SK-N-MC (cell line): ENCODE results near the gene TGFBR3L.

ENCODE experiments used
- DNase-seq: peaks from one replicate; pipeline ENCODE4 v3.0.0-alpha.2; 2011; ENCODE audit warnings: low read depth, low spot score
- H3K27ac ChIP-seq: fragments of 200-600 bp; sonication (generic); 2 replicates; pipeline ENCODE4 v1.5.1; 2016; ENCODE audit warnings: mixed run types
- H3K36me3 ChIP-seq: fragments of 200-600 bp; sonication (generic); 2 replicates; pipeline ENCODE4 v1.6.1; 2017; ENCODE audit warnings: antibody characterized with exemption, low read length, mixed read lengths; ENCODE audit not compliant: insufficient read depth
- H3K4me3 ChIP-seq: fragments of 200-600 bp; sonication (generic); 2 replicates; pipeline ENCODE4 v1.5.1; 2016
- H3K9ac ChIP-seq: fragments of 200-600 bp; sonication (generic); 2 replicates; pipeline ENCODE4 v1.8.0; 2017; ENCODE audit warnings: mixed run types, mixed read lengths; ENCODE audit not compliant: insufficient read length
- H3K9me3 ChIP-seq: fragments of 200-600 bp; sonication (generic); 2 replicates; pipeline ENCODE4 v1.6.1; 2017; ENCODE audit warnings: low read depth, mild to moderate bottlenecking, antibody characterized with exemption, low read length, moderate library complexity, mixed read lengths
- EZH2 ChIP-seq: fragments of 200-600 bp; sonication (generic); IDR thresholded peaks from one replicate; pipeline ENCODE4 v1.6.1; 2017; ENCODE audit warnings: antibody characterized with exemption
- FOXP2 ChIP-seq: optimal IDR thresholded peaks from 2 replicates; pipeline ENCODE3; 2011; ENCODE audit warnings: mild to moderate bottlenecking, moderate library complexity; ENCODE audit not compliant: insufficient read depth; ENCODE audit errors: extremely low read length, control extremely low read depth
- POLR2AphosphoS5 ChIP-seq: IDR thresholded peaks from 2 replicates; pipeline ENCODE4 v1.6.1; 2012; ENCODE audit warnings: mild to moderate bottlenecking, low read depth, low read length, borderline replicate concordance

TGFBR3L gene

DNA sequence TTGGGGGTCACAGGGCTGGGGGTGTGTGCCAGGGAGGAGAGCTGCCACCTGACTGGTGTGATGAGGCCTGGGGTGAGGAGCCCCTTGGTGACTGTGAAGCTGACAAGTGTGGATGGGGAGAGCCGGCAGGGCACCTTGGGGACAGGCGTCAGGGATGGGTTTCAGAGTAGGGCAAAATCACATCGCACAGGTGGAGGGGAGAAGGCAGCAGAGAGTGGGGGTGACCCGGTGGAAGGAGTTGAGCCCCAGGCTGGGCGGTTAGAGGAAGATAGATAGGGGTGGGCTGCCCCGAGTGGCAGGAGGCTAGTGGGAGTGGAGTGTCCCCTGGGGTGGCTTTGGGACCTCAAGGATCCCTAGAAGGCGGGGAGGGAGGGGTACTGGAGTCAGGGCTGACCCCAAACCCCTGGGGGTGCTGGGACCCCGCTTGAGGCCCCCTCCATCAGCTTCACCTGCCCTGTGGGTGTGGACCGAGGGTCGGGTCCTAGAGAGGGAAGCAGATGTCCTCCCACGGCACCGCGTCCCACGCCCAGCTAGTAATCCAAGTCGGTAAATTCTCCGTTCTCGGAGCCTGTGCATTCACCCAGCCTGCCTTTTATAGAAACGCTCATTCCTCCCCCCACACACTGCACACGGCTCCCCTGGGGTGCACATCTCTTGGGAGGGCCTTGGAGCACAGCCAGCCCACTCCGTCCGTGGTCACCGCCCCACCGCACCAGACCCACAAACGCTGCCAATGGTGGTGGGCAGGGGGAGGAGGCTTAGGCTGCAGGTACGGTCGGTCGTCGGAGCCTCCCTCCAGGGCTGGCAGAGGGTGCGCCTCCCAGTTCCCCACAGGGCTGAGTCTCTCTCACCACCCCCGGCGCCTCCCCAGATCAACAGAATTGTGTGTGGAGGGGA lies 8.9 kb downstream of the TGFBR3L start:
- H3K27ac ChIP-seq: no peak overlapping the region
- peak; percentile 32; the same call in 1 of the 2 replicates for TF ChIP-seq POLR2AphosphoS5
- TF ChIP-seq EZH2: no peak
- no peak for TF ChIP-seq FOXP2
- DNase-seq: no peak
- no peaks in the 10 kb centered on the region for H3K9me3 ChIP-seq
- no peak overlapping the region; the same call in 1 of the 2 replicates for H3K4me3 ChIP-seq
- H3K9ac ChIP-seq: no peak overlapping the region
- peaks cover 11% of the 10 kb centered on the region; the same call in 1 of the 2 replicates for H3K36me3 ChIP-seq

- peaks cover 11% of the 10 kb centered on the region; the same call in 1 of the 2 replicates for H3K36me3 ChIP-seq
- TF ChIP-seq POLR2AphosphoS5 (no peak), FOXP2 (no peak), EZH2 (no peak)
- H3K27ac ChIP-seq: 0 out of 2 replicates have a peak overlapping the region, but pooled peaks have one; percentile 31
- no peaks in the 10 kb centered on the region for H3K9me3 ChIP-seq
- DNase-seq: no peak
- no peak overlapping the region; the same call in 1 of the 2 replicates for H3K4me3 ChIP-seq
- no peak overlapping the region for H3K9ac ChIP-seq
Observed at GRCh38 chr19:7924241-7924640, 9.6 kb downstream of the TGFBR3L start.

DNA sequence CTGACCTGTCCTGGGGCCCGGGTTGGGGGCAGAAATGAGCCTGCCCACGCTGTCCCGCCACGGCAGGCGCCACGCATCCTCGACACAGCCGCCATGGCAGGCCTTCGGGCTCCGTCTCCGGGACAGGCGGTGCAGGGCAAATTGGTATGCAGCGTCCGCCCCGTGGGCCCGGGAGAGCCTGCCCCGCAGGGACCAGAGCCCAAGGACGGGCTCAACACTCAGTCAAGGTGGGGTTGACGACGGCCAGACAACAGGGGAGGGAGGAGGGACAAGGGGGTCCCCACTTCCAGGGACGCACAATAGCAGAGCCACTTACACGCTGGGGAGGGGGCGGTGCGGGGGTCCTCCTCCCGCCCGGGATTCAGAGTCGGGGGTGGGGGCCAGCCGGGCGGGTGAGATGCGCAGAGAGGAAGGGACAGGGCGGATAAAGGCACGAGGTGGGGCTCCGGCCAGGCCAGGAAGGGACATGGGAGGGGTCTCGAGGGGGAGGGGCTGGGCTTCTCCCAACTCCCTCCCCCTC lies 10.1 kb downstream of the TGFBR3L start:
- Histone ChIP-seq H3K36me3 (peaks cover 11% of the 10 kb centered on the region; the same call in 1 of the 2 replicates), H3K9me3 (no peaks in the 10 kb centered on the region), H3K4me3 (peak overlapping the region; percentile 83), H3K27ac (no peak overlapping the region), H3K9ac (no peak overlapping the region)
- DNase-seq: no peak
- TF ChIP-seq FOXP2 (no peak), POLR2AphosphoS5 (no peak), EZH2 (no peak)

GRCh38 chr19:7925171-7925851 lies 10.7 kb downstream of the TGFBR3L start:
- H3K27ac ChIP-seq: peak overlapping the region; percentile 57; the same call in 1 of the 2 replicates

GRCh38 chr19:7926021-7926726 lies 11.5 kb downstream of the TGFBR3L start, which contains the start of gene CTXN1:
Gene CTXN1, minus strand, starts transcription at chr19:7926135. Its CDS starts 597 bp downstream, at chr19:7925538.
- Histone ChIP-seq H3K9me3 (no peaks in the 10 kb centered on the region), H3K9ac (peak within 1 kb of the TSS; percentile 71), H3K36me3 (peaks cover 22% of the 10 kb centered on the region), H3K4me3 (peak within 1 kb of the TSS; percentile 83), H3K27ac (peak within 1 kb of the TSS; percentile 57; the same call in 1 of the 2 replicates)
- TF ChIP-seq FOXP2: no peak
- TF ChIP-seq EZH2: no peak
- TF ChIP-seq POLR2AphosphoS5: no peak; the same call in none of the 2 replicates
- no peak for DNase-seq

More at GRCh38 chr19:7925171-7925851, 10.7 kb downstream of the TGFBR3L start:
- H3K4me3 ChIP-seq: peak overlapping the region; percentile 83
- no peak for DNase-seq
- H3K9ac ChIP-seq: peak overlapping the region; percentile 71
- TF ChIP-seq EZH2 (no peak), POLR2AphosphoS5 (peak; percentile 34; the same call in 1 of the 2 replicates), FOXP2 (no peak)
- peaks cover 13% of the 10 kb centered on the region for H3K36me3 ChIP-seq
- no peaks in the 10 kb centered on the region for H3K9me3 ChIP-seq

GRCh38 chr19:7926727-7927604 lies 12.3 kb downstream of the TGFBR3L start:
- no peak for DNase-seq
- TF ChIP-seq FOXP2 (no peak), POLR2AphosphoS5 (no peak), EZH2 (no peak)
- Histone ChIP-seq H3K4me3 (no peak overlapping the region), H3K9ac (no peak overlapping the region), H3K27ac (no peak overlapping the region), H3K36me3 (peaks cover 29% of the 10 kb centered on the region), H3K9me3 (no peaks in the 10 kb centered on the region)
